ENCODE results near the gene TAF11L14. TPM values are rescaled to one million over a fixed set of nuclear protein-coding genes. Genes with fewer than 3 reads are reported as not detected.

TAF11L14 gene
- total RNA-seq, 1 donor from 2014 or later: not detected

- DNase-seq (ENCODE audit: low spot score): no peak
- peaks cover 2% of the 10 kb centered on the region for H3K36me3 Mint-ChIP-seq
- Histone ChIP-seq H3K4me3 (no peak overlapping the region), H3K9me3 (ENCODE audit: low read depth) (no peaks in the 10 kb centered on the region), H3K36me3 (no peaks in the 10 kb centered on the region), H2AFZ (replicated peaks) (no peak overlapping the region), H3K4me1 (peaks cover 12% of the 10 kb centered on the region), H3K9ac (no peak overlapping the region), H4K20me1 (ENCODE audit: low read depth) (no peaks in the 10 kb centered on the region), H3F3A (ENCODE audit: low read depth) (peaks cover 2% of the 10 kb centered on the region), H3K79me2 (ENCODE audit: low read depth) (no peaks in the 10 kb centered on the region), H3K27me3 (no peaks in the 10 kb centered on the region), H3K4me2 (no peak overlapping the region), H3K27ac (no peak overlapping the region)
- H3K4me1 Mint-ChIP-seq: peaks cover 3% of the 10 kb centered on the region
- H3K27me3 Mint-ChIP-seq (ENCODE audit: insufficient read depth, low read depth): no peaks in the 10 kb centered on the region
- peaks cover 12% of the 10 kb centered on the region for H3K9me3 Mint-ChIP-seq
- no peak overlapping the region for H3K27ac Mint-ChIP-seq
- no peak overlapping the region for H3K4me3 Mint-ChIP-seq
- TF ChIP-seq CTCF (IDR thresholded peaks at IDR 0.05): no peak
- no peak for TF ChIP-seq EZH2 (IDR thresholded peaks at IDR 0.05)
- TF ChIP-seq EZH2phosphoT487 (IDR thresholded peaks at IDR 0.05): no peak
These were observed 32.5 kb downstream of the TAF11L14 start for GRCh38 chr5:17666726-17667235.

GRCh38 chr5:17670353-17670752 lies 36.1 kb downstream of the TAF11L14 start:
- H3K9me3 Mint-ChIP-seq: peaks cover 12% of the 10 kb centered on the region
- no peak overlapping the region for H3K27ac ChIP-seq
- no peaks in the 10 kb centered on the region for H3K9me3 ChIP-seq (ENCODE audit: low read depth)
- peaks cover 3% of the 10 kb centered on the region for H3K4me1 Mint-ChIP-seq
- H4K20me1 ChIP-seq (ENCODE audit: low read depth): no peaks in the 10 kb centered on the region
- no peak overlapping the region for H3K4me3 ChIP-seq
- H3K4me3 Mint-ChIP-seq: no peak overlapping the region
- DNase-seq (ENCODE audit: low spot score): no peak
- no peaks in the 10 kb centered on the region for H3F3A ChIP-seq (ENCODE audit: low read depth)
- H3K27me3 ChIP-seq: no peaks in the 10 kb centered on the region
- no peak for TF ChIP-seq EZH2 (IDR thresholded peaks at IDR 0.05)
- TF ChIP-seq EZH2phosphoT487 (IDR thresholded peaks at IDR 0.05): no peak
- no peak for TF ChIP-seq CTCF (IDR thresholded peaks at IDR 0.05)
- peaks cover 2% of the 10 kb centered on the region for H3K36me3 Mint-ChIP-seq
- no peaks in the 10 kb centered on the region for H3K4me1 ChIP-seq
- no peaks in the 10 kb centered on the region for H3K27me3 Mint-ChIP-seq (ENCODE audit: insufficient read depth, low read depth)
- no peak overlapping the region for H3K27ac Mint-ChIP-seq
- no peaks in the 10 kb centered on the region for H3K79me2 ChIP-seq (ENCODE audit: low read depth)
- no peak overlapping the region for H3K9ac ChIP-seq
- no peaks in the 10 kb centered on the region for H3K36me3 ChIP-seq
- no peak overlapping the region for H3K4me2 ChIP-seq
- H2AFZ ChIP-seq (replicated peaks): no peak overlapping the region

GRCh38 chr5:17678751-17679324 lies 44.6 kb downstream of the TAF11L14 start:
- H3K79me2 ChIP-seq (ENCODE audit: low read depth): no peaks in the 10 kb centered on the region
- H3K4me1 ChIP-seq: no peaks in the 10 kb centered on the region
- Mint-ChIP-seq H3K4me3 (no peak overlapping the region), H3K4me1 (no peaks in the 10 kb centered on the region), H3K27ac (no peak overlapping the region), H3K27me3 (ENCODE audit: insufficient read depth, low read depth) (no peaks in the 10 kb centered on the region), H3K36me3 (no peaks in the 10 kb centered on the region), H3K9me3 (no peaks in the 10 kb centered on the region)
- no peaks in the 10 kb centered on the region for H3K27me3 ChIP-seq
- no peak overlapping the region for H3K27ac ChIP-seq
- no peak overlapping the region for H2AFZ ChIP-seq (replicated peaks)
- TF ChIP-seq EZH2phosphoT487 (IDR thresholded peaks at IDR 0.05) (no peak), EZH2 (IDR thresholded peaks at IDR 0.05) (no peak), CTCF (IDR thresholded peaks at IDR 0.05) (no peak)
- H3K36me3 ChIP-seq: no peaks in the 10 kb centered on the region
- no peaks in the 10 kb centered on the region for H3F3A ChIP-seq (ENCODE audit: low read depth)
- no peak overlapping the region for H3K9ac ChIP-seq
- no peak for DNase-seq (ENCODE audit: low spot score)
- H3K4me3 ChIP-seq: no peak overlapping the region
- H3K4me2 ChIP-seq: no peak overlapping the region
- H3K9me3 ChIP-seq (ENCODE audit: low read depth): no peaks in the 10 kb centered on the region
- no peaks in the 10 kb centered on the region for H4K20me1 ChIP-seq (ENCODE audit: low read depth)
